Activated naive CD4-positive, alpha-beta T cell treated with anti-CD3 and anti-CD28 coated beads, Interleukin-2, amount 10 ng/mL, durations not matched to agents 5 hours and 36 hours (primary cell): Measurements from ENCODE around the gene DAW1. TPM values are rescaled to one million over a fixed set of nuclear protein-coding genes. Genes with fewer than 3 reads are reported as not detected.

ENCODE experiments used
- total RNA-seq, 2 experiments: library from RNA; stranded (reverse); gene quantifications; one replicate each; pipeline ENCODE4 v1.2.3, GENCODE V29; 2021

DAW1 gene, protein sequence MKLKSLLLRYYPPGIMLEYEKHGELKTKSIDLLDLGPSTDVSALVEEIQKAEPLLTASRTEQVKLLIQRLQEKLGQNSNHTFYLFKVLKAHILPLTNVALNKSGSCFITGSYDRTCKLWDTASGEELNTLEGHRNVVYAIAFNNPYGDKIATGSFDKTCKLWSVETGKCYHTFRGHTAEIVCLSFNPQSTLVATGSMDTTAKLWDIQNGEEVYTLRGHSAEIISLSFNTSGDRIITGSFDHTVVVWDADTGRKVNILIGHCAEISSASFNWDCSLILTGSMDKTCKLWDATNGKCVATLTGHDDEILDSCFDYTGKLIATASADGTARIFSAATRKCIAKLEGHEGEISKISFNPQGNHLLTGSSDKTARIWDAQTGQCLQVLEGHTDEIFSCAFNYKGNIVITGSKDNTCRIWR
- not detected for total RNA-seq

DNA sequence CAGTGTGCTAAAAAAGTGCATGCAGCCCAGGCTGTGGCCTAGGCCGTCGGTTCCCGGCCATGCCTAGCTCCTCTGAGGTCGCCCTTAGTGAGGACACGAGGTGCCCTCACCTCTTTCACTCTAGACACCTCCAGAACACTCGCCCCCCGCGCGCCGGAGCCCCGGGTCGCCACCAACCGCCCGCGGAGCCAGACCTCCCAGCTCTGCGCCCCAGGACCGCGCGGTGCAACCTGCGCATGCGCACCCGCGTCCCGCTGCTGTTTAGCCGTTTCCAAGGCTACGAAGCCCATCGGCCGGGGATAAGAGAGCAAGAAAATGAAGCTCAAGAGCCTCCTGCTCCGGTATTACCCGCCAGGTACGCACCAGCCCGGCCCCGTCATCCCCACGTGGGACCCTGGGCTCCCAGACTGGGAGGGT lies at the start of gene DAW1:
DAW1 (plus strand) TSS at position 257 of the 417 bp plus-strand sequence; CDS start at position 316, 59 bp downstream.

Other genes with a start within 250 kb of the DAW1 start
- not detected for gene SCYGR5, start 204.8 kb upstream of the DAW1 start, total RNA-seq
- not detected for gene SLC19A3, start 153.6 kb upstream of the DAW1 start, total RNA-seq
- gene SCYGR6, start 146.9 kb upstream of the DAW1 start, total RNA-seq, result not detected
- gene SCYGR7, start 143.3 kb upstream of the DAW1 start, total RNA-seq, result not detected
- gene SCYGR8, start 125.7 kb upstream of the DAW1 start, total RNA-seq, result not detected
- gene CCL20, start 57.8 kb upstream of the DAW1 start, total RNA-seq, result not detected